HG02938 (cell line): ENCODE measurements around the gene CHD9NB.

Source experiments
- ATAC-seq: cut with Tn5 transposase; IDR thresholded peaks from one replicate; pipeline ENCODE4 v1.9.1; 2021; ENCODE audit warnings: mild to moderate bottlenecking, moderate library complexity; ENCODE audit not compliant: unreplicated experiment

Gene CHD9NB

DNA sequence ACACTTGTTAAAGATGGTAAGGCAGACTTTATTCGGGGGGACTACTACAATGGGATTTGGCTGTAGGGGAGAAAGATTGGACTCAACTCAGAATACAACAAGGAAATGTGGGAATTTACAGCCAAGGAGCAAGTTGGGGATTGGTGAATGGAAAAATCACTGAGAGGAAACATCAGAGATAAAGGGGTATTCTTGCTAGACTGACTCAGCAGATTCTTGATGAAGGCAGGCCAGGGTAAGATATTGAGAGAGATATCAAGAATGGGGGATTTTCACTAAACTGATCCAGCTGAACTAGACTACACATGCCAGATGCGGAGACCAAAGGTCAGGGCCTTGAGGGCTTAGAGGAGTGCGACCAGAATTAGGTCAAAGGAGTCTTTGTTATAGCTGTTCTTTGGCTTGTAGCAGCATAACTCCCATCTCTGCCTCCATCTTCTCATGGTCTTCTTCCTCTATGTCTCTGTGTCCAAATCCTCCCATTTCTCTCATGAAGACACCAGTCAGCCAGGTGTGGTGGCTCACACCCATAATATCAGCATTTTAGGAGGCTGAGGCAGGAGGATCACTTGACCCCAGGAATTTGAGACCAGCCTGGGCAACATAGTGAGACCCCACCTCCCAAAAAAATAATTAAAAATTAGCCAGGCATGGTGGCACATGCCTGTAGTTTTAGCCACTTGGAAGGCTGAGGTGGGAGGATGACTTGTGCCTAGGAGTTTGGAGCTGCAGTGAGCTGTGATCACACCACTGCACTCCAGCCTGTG is 17.3 kb downstream of the CHD9NB start:
- ATAC-seq, result no peak

DNA sequence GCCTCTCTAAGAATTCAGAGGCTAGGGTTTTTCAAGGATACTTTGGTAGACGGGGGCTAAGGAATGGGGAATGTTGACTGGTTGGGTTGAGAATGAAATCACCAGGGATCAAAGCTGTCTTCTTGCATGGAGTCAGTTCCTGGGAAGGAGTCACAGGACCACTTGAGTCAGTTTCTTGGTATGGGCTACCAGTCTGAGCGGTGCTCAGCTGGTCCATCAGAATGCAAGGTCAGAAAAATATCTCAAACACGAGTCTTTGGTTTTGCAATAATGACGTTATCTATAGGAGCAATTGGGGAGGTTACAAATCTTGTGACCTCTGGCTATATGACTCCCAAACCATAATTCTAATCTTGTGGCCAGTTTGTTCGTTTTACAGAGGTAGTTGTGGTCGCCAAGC is 18.4 kb downstream of the CHD9NB start:
- ATAC-seq, result no peak

DNA sequence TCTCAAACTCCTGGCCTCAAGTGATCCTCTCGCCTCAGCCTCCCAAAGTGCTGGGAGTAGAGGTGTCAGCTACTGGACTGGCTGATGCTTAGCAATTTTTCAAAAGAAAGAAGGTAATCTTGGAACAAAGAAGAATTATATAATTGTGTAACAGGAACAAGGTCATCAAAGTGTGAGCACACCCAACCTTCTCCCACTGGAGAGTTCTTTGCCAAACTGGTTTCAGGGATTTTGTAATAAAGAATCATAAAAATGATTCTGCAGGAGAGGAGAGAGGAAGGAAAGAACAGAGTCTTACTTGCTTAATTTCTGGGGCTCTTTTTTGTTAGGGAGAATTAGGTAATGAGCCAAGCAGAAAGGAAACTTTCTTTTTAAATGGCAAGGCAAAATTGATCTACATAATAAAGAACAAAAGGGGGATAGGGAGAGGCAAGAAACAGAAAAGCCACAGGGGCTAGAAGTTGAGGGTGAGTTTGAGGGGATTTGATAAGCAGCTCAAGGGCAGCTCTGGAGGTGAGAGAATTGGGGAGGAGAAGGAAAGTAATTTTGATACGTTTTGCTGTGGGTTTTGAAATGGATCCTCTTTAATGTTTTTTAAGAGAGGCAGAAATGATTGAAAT is 21.3 kb downstream of the CHD9NB start:
- no peak for ATAC-seq

DNA sequence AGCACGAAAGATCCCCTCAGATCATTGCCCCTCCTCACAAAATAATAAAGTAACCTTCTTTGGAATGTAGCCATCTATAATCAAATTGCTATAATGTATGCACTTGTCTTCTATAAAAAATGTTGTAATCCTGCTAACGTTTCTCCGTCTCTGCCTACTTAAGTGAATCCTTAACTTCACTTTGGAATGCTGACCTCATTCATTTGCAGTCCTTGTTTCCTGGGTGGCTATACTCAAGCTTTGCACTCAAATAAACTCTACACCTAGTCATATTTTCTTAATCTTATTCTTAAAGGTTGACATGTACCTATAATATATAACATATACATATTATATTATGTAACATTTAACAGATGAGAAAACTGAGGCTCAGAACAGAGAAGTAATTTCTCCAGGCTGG is 22.7 kb downstream of the CHD9NB start:
- ATAC-seq, result no peak

DNA sequence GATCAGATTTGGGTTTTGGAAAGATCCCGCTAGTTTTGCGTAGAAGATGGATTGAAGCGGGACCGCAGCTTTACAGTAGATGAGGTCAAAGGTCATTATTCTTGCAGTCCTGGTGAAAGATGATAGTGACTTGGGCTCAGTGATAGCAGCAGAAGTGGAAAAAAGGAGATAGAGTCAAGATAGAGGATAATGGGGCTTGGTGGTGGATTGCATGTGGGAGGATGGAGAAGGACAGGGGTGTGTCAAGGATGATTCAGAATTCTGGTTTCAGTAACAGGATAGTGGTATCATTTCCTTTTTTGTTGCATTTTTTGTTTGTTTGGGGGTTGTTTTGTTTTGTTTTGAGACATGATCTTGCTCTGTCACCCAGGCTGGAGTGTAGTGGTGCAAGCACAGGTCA is 28.7 kb downstream of the CHD9NB start:
- no peak for ATAC-seq

DNA sequence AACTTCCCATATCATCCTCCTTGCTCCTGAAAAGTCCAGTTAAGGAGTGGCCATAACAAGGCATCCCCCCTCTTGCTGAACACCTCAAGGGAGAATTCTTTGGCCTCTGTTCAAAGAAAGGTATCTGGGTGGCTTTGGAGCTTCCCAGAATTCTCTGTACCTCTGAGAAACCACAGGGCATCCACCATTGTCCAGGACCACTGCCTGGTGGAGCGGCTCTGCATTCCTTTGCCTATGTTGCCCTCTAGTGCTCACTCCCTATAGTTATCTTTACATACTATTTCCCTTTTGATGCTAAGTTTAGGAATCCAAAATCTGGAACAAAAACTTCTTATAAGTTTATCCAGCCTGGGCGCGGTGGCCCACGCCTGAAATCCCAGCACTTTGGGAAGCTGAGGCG is 30.3 kb downstream of the CHD9NB start:
- no peak for ATAC-seq

DNA sequence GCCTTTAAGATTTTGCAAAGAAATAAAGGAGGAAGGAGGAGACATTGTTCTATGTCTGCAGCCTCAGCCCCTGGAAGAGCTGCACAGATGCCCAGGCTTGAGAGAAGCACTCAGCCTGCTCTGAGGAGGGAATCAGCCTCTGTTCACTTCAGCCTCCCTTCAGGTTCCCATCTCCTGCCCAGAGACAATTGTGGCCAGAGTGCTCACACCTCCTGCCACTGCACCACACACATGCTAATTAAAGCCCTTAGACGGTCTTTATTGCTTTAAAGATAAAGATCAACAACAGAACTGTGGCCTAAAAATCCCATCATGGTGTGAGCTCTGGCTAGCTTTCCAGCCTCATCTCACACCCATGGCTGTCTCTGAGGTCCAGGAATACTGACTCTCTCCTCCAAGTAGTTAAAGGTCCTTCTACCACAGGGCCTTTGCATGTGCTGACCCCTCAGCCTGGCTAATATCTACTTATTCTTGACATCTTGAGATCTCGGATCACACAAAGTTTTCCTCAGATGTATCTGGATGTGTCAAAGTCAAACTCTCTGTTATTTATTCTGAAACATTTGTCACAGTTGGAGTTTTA is 33.8 kb downstream of the CHD9NB start:
- ATAC-seq, result no peak

DNA sequence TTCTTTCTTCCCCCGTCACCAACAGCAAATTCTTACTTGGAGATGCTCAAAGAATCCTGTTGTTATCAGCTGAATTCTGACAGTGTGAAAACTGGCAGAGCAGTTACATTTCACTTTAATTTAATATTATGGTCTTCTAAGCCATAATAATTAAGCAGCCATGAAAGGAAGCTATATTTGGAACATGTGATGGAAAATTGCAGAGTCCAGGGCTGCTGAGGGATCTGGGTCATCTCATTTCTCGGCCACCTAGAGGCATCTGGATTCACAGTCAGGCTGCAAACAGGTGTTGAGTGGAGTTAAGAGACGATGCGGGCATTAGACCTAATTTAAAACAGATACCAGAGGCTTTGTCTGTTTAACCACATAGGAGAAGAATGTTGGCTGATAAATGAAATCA is 38.4 kb downstream of the CHD9NB start:
- ATAC-seq, result no peak

DNA sequence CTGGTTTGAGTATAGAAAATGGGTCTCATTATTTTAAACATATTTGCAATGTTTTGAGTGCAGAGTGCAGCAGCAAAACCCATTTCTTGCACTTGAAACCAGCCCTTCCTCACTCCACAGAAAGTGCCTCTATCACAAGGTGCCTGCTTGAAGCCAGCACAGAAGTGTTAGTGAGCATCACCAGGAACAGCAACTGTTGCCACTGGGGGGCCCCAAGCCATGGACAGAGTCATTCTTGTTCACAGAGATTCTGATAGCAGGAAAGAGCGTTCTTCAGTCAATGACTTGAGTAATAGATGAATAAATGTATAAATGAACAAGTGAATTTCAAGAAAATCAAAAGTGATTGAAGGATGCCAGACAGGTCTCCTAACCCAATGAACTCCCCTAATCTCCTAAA is 45.6 kb downstream of the CHD9NB start:
- ATAC-seq, result no peak

DNA sequence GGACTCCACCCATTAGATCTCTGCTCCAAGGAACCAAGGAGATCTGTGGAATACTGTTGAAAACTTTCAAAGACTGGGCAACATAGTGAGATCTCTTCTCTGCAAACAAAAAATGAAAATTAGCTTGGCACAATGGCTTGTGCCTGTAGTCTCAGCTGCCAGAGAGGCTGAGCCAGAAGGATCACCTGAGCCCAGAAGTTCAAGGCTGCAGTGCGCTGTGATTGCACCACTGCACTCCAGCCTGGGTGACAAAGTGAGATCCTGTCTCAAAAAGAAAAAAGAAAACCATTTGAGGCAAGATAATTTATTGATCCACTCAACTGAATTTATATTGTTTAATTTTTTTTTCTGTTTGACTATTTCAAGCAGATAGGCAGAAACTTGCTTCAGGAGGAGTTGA is 54.8 kb downstream of the CHD9NB start:
- no peak for ATAC-seq

DNA sequence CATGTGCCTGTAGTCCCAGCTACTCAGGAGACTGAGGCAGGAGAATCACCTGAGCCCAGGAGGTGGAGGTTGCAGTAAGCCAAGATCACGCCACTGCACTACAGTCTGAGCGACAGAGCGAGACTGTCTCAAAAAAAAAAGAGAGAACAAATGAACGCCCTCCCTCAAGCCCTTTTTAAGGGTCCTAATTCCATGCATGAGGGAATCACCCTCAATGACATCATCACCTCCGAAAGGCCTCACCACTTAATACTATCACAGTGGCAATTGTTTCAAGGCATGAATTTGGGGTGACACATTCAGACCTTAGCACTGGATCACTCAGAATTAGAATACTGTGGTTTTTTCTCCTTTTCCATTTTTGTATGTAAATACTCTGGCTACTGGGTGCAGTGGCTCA is 57.8 kb downstream of the CHD9NB start:
- no peak for ATAC-seq

DNA sequence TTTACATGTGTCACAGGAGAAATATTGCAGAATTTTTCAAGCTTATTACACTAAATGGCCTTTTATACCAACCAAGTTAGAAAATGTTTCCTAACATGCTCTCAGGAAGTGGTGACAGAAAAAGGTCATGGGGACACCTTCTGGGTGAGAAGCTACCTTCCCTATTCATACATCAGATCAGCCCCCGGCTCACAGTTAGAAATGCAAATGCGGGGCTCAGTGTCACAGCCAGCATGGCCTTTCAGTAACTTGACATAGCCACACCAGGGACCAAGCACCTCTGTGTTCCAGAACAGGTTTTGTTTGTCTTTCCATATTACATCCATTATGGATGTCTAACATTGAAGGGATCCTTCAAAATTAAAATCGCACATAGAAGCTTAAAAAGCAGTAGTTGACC is 59.5 kb downstream of the CHD9NB start:
- ATAC-seq, result no peak

DNA sequence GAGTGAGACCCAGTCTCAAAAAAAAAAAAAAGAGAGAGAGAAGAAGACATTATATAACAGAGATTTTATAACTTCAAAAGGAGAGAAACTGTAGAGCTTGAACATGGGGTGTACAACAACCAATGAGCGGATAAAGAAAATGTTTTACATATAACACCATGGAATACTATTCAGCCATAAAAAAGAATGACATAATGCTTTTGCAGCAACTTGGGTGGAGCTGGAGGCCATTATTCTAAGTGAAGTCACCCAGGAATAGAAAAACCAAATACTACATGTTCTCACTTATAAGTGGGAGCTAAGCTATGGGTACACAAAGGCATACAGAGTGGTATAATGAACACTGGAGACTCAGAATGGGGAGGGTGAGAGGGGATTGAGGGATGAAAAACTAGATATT is 61.1 kb downstream of the CHD9NB start:
- no peak for ATAC-seq
